GM12878 (cell line): ENCODE results near the gene GRN. TPM values are rescaled to one million over a fixed set of nuclear protein-coding genes. Genes with fewer than 3 reads are reported as not detected.

ENCODE experiments used
- ATAC-seq: fragments of 200-7000 bp; cut with Tn5 transposase; 3 replicates; pipeline ENCODE4 v1.9.1; 2020; ENCODE audit warnings: mild to moderate bottlenecking, moderate library complexity
- BruUV-seq: library from RNA; stranded (reverse); fragments of 400-500 nt; replicated peaks from 2 replicates; lab custom pipeline; 2021; lab: Mats Ljungman, UMichigan
- CTCF ChIA-PET: fragments of 300-600 bp; sonication (Branson Sonifier 250); formaldehyde crosslinking; extraction: SDS; loops from one replicate; lab custom pipeline; 2021; ENCODE audit warnings: inconsistent platforms; lab: Yijun Ruan, JAX
- POLR2A ChIA-PET: fragments of 350-600 bp; formaldehyde crosslinking; extraction: SDS; loops from one replicate; lab custom pipeline; 2021; ENCODE audit warnings: inconsistent platforms; lab: Charles Lee
- RAD21 ChIA-PET: fragments of 300-600 bp; sonication (Branson Sonifier 250); formaldehyde crosslinking; loops from one replicate; lab custom pipeline; 2023; ENCODE audit warnings: antibody characterized with exemption; ENCODE audit not compliant: unreplicated experiment; lab: Charles Lee
- SMC1A ChIA-PET: fragments of 300-600 bp; sonication (Branson Sonifier 250); formaldehyde crosslinking; loops from one replicate; lab custom pipeline; 2023; ENCODE audit not compliant: unreplicated experiment, uncharacterized antibody; lab: Charles Lee
- DNase-seq: peaks from one replicate; pipeline ENCODE4 v3.0.0-alpha.2; 2011; ENCODE audit warnings: low read depth, low spot score
- FAIRE-seq: peaks from 3 replicates; lab custom pipeline; 2011; peaks lifted over from hg19 to GRCh38; lab: Jason Lieb, UNC
- H2AFZ ChIP-seq: 2 replicates; pipeline ENCODE4 v1.6.0; 2011; ENCODE audit warnings: low read depth, low read length, control low read depth; ENCODE audit not compliant: control insufficient read depth
- H3K27ac ChIP-seq: 2 replicates; pipeline ENCODE4 v1.5.1; 2011; ENCODE audit warnings: control low read depth; ENCODE audit not compliant: control insufficient read depth, insufficient read depth
- H3K27me3 ChIP-seq, 2 experiments: replicated peaks in 1 of 2; 2 replicates each; pipeline versions ENCODE4 v1.6.0 to v1.6.1; 2011; ENCODE audit warnings: low read length in 1 of 2; ENCODE audit not compliant: control insufficient read depth in 2 of 2, insufficient read depth in 2 of 2
- H3K36me3 ChIP-seq, 2 experiments: 2 replicates each; pipeline ENCODE4 v1.5.1; 2011; ENCODE audit warnings: low read length in 1 of 2; ENCODE audit not compliant: control insufficient read depth in 2 of 2, insufficient read depth in 2 of 2
- H3K4me1 ChIP-seq: 2 replicates; pipeline ENCODE4 v1.6.1; 2011; ENCODE audit warnings: mild to moderate bottlenecking, low read length, moderate library complexity, mixed read lengths; ENCODE audit not compliant: control insufficient read depth, insufficient read depth
- H3K4me2 ChIP-seq: 2 replicates; pipeline ENCODE4 v1.6.0; 2011; ENCODE audit warnings: control low read depth; ENCODE audit not compliant: control insufficient read depth, insufficient read depth
- H3K4me3 ChIP-seq: fragments of 200-600 bp; sonication (generic); 2 replicates; pipeline ENCODE4 v1.5.1; 2016
- H3K79me2 ChIP-seq: 2 replicates; pipeline ENCODE4 v1.6.0; 2011; ENCODE audit warnings: low read length; ENCODE audit not compliant: control insufficient read depth, insufficient read depth
- H3K9ac ChIP-seq: 2 replicates; pipeline ENCODE4 v1.8.0; 2011; ENCODE audit warnings: low read length, control low read depth, mixed read lengths; ENCODE audit not compliant: control insufficient read depth, insufficient read depth
- H3K9me3 ChIP-seq: replicated peaks from 3 replicates; pipeline ENCODE4 v1.5.1; 2011; ENCODE audit warnings: mild to moderate bottlenecking, low read length; ENCODE audit not compliant: control insufficient read depth, insufficient read depth
- H4K20me1 ChIP-seq: 2 replicates; pipeline ENCODE4 v1.6.0; 2011; ENCODE audit not compliant: control insufficient read depth, insufficient read depth
- BHLHE40 ChIP-seq, 2 experiments: fragments of 450-650 bp in 1 of 2; IDR thresholded peaks; 2 replicates each; pipeline ENCODE4 v1.6.1; 2011 to 2017; ENCODE audit warnings: low read depth in 2 of 2, borderline replicate concordance in 1 of 2, improper control_type of control experiment in 1 of 2, low read length in 1 of 2, mild to moderate bottlenecking in 1 of 2
- EGR1 ChIP-seq, 2 experiments: IDR thresholded peaks; 1 replicate in 1 of 2; 2 replicates in 1 of 2; pipeline ENCODE4 v1.6.1; 2011 to 2012; ENCODE audit warnings: low read depth in 2 of 2, low read length in 2 of 2, borderline replicate concordance in 1 of 2, mild to moderate bottlenecking in 1 of 2, moderate library complexity in 1 of 2
- FOS ChIP-seq: IDR thresholded peaks from 3 replicates; pipeline ENCODE4 v1.6.1; 2011; ENCODE audit warnings: borderline replicate concordance; ENCODE audit not compliant: insufficient read length; ENCODE audit errors: extremely low read depth
- POLR2AphosphoS2 ChIP-seq: IDR thresholded peaks from 2 replicates; pipeline ENCODE4 v1.6.1; 2011; ENCODE audit warnings: low read depth, mild to moderate bottlenecking, low read length, improper control_type of control experiment, moderate library complexity
- RAD21 ChIP-seq: IDR thresholded peaks from 2 replicates; pipeline ENCODE4 v1.6.1; 2011; ENCODE audit warnings: mild to moderate bottlenecking, low read depth, low read length, moderate library complexity; ENCODE audit not compliant: insufficient read depth
- RCOR1 ChIP-seq: conservative IDR thresholded peaks from 2 replicates; pipeline ENCODE4 v1.6.1; 2012; ENCODE audit warnings: low read depth, low read length, improper control_type of control experiment
- SIX5 ChIP-seq: IDR thresholded peaks from 2 replicates; pipeline ENCODE4 v1.6.1; 2011; ENCODE audit warnings: mild to moderate bottlenecking, low read depth, low read length, moderate library complexity; ENCODE audit not compliant: severe bottlenecking
- SMARCA5 ChIP-seq: fragments of 450-650 bp; IDR thresholded peaks from 2 replicates; pipeline ENCODE4 v1.6.1; 2017; ENCODE audit warnings: mild to moderate bottlenecking
- SMC3 ChIP-seq: IDR thresholded peaks from 2 replicates; pipeline ENCODE4 v1.6.1; 2011; ENCODE audit warnings: low read length, improper control_type of control experiment, borderline replicate concordance
- SREBF1 ChIP-seq: IDR thresholded peaks from 2 replicates; pipeline ENCODE4 v1.6.1; 2012; ENCODE audit warnings: mild to moderate bottlenecking, low read length
- TCF12 ChIP-seq: IDR thresholded peaks from 2 replicates; pipeline ENCODE4 v1.6.1; 2011; ENCODE audit warnings: low read depth, mild to moderate bottlenecking, low read length
- TCF3 ChIP-seq: IDR thresholded peaks from 2 replicates; pipeline ENCODE4 v1.6.1; 2012; ENCODE audit warnings: low read depth, mild to moderate bottlenecking, low read length, borderline replicate concordance; ENCODE audit not compliant: insufficient read depth
- YY1 ChIP-seq: IDR thresholded peaks from 2 replicates; pipeline ENCODE4 v1.6.1; 2011; ENCODE audit warnings: low read depth, mild to moderate bottlenecking, low read length
- WGBS: methylation state at CpG from one replicate; pipeline ENCODE4 v1.1.6; 2016; ENCODE audit warnings: low lambda C conversion rate; ENCODE audit not compliant: insufficient replicate concordance, insufficient coverage; ENCODE audit errors: missing lambda C conversion rate; 5-methylcytosine and 5-hydroxymethylcytosine counted together
- in situ Hi-C: fragments of 300-500 bp; cut with MboI; formaldehyde crosslinking; loops from 9 replicates; pipeline ENCODE4 v1.14.3; 2018; ENCODE audit warnings: mixed read lengths
- intact Hi-C: fragments of 100-400 bp; cut with micrococcal nuclease; formaldehyde crosslinking; loops from one replicate; pipeline ENCODE4 v1.14.2; 2022; ENCODE audit not compliant: unreplicated experiment
- polyA plus RNA-seq, 11 experiments: library from polyadenylated mRNA; depleted of rRNA in 4 of 11; unstranded in 6 of 11; stranded (reverse) in 5 of 11; fragments of >200 nt; fragmentation: Nextera tagmentation in 4 of 11; fragmentation: Illumina TruSeq in 1 of 11; extraction: Ambion mirVana in 4 of 11; extraction: Trizol in 1 of 11; gene quantifications; 1 replicate in 1 of 11; 2 replicates in 10 of 11; pipeline versions ENCODE4 v1.2.1 to v1.2.3, GENCODE V29; 2011 to 2016; ENCODE audit warnings: inconsistent platforms in 2 of 11, missing spikeins in 2 of 11, low read depth in 1 of 11
- total RNA-seq, 4 experiments: library from RNA; depleted of rRNA in 3 of 4; stranded (reverse); fragments of >200 nt in 3 of 4; fragmentation: Illumina TruSeq in 1 of 4; extraction: Trizol in 1 of 4; gene quantifications; 2 replicates each; pipeline versions ENCODE4 v1.2.1 to v1.2.3, GENCODE V29; 2013 to 2021
- TF ChIP-seq, protein P1 (sequence below): IDR thresholded peaks from 2 replicates; pipeline ENCODE4 v1.6.1; 2012; ENCODE audit warnings: low read length, inconsistent platforms
- TF ChIP-seq, protein P2 (sequence below): IDR thresholded peaks from 2 replicates; pipeline ENCODE4 v1.6.1; 2011; ENCODE audit warnings: borderline replicate concordance, low read depth, mild to moderate bottlenecking, moderate library complexity, mixed read lengths, low read length; ENCODE audit not compliant: insufficient read depth; ENCODE audit errors: extremely low read length
- TF ChIP-seq, protein P3 (sequence below), 3 experiments: IDR thresholded peaks in 2 of 3; conservative IDR thresholded peaks in 1 of 3; 2 replicates each; pipeline ENCODE4 v1.5.1; 2011; ENCODE audit warnings: low read depth in 3 of 3, low read length in 3 of 3, mild to moderate bottlenecking in 3 of 3, control low read depth in 2 of 3, moderate library complexity in 2 of 3, inconsistent platforms in 1 of 3, mixed read lengths in 1 of 3; ENCODE audit not compliant: control insufficient read depth in 2 of 3, insufficient read depth in 1 of 3; ENCODE audit errors: extremely low read depth in 1 of 3

GRN gene
- total and polyA plus RNA-seq, 10 of the 15 experiments (the other 5 are each of a cell fraction or from before 2014, with no cell fraction given): 22.3 to 389 (median 139) TPM

DNA sequence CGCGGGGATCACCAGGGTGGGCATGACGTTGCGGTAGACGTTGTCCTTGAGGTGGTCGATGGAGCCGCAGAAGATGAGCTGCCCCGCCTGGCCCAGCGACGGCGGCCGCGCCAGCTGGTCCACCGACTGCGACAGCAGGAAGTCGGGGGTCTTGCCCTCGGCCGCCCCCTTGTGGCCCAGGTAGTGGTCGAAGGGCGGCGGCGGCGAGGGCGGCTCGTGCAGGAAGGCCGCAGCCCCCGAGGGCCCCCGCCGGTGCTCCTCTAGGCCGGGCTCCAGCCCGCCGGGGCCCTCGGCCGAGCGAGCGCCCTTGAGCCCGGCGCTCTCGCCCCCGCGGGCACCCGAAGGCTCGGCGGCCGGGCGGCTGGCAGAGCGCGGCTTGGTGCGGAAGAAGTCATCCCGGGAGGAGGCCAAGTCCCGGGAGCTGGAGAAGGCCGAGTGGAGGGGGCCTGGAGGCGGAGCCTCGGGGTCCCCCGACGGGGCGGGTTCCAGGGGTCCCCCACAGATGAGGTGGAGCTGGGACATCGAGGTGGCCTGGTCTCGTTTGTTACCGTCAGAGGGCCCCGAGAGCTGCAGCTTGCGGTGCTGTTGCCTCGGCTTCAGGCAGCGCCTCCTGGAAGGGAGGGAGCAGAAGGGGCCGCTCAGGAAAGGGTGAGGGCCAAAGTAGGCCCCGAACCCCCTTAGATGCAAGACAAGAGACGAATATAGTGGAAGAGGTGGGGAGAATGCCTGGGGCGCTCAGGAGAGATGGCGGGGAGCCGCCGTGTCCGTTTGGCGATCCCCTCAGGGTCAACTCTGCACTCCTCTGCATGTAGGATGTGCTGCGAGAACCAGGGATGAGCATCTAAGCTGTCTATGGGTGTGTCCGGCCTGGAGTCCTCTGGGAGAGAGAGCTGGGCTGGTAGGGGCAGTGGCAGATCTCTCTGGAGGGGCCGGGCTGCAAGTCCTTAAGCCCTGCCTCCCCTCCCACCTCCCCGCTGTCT is 9.8 kb downstream of the GRN start:
- peak overlapping the region; percentile 48; the same call in 1 of the 2 replicates for H3K4me2 ChIP-seq
- H3K27ac ChIP-seq: no peak overlapping the region
- SMC1A ChIA-PET: no interaction called here

More for the DNA sequence above, 9.8 kb downstream of the GRN start:
- in situ Hi-C loops: no loop called here
- peaks cover 8% of the 10 kb centered on the region for H3K4me1 ChIP-seq
- H3K4me3 ChIP-seq: no peak overlapping the region
- no peak for TF ChIP-seq RCOR1
- peak; percentile 31; the same call in 1 of the 2 replicates for TF ChIP-seq SMARCA5
- TF ChIP-seq RAD21: 0 out of 2 replicates have a peak, but pooled peaks have one; percentile 30
- TF ChIP-seq, protein P1, sequence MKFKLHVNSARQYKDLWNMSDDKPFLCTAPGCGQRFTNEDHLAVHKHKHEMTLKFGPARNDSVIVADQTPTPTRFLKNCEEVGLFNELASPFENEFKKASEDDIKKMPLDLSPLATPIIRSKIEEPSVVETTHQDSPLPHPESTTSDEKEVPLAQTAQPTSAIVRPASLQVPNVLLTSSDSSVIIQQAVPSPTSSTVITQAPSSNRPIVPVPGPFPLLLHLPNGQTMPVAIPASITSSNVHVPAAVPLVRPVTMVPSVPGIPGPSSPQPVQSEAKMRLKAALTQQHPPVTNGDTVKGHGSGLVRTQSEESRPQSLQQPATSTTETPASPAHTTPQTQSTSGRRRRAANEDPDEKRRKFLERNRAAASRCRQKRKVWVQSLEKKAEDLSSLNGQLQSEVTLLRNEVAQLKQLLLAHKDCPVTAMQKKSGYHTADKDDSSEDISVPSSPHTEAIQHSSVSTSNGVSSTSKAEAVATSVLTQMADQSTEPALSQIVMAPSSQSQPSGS: no peak
- TF ChIP-seq SIX5: no peak
- TF ChIP-seq SREBF1: no peak
- TF ChIP-seq, protein P2, sequence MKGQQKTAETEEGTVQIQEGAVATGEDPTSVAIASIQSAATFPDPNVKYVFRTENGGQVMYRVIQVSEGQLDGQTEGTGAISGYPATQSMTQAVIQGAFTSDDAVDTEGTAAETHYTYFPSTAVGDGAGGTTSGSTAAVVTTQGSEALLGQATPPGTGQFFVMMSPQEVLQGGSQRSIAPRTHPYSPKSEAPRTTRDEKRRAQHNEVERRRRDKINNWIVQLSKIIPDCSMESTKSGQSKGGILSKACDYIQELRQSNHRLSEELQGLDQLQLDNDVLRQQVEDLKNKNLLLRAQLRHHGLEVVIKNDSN: no peak
- peak in 1 of 2 experiments; percentile 87; a peak in 2 of 4 replicates for TF ChIP-seq BHLHE40 (IDR thresholded peaks at IDR 0.05; ENCODE audit: borderline replicate concordance in 1 of 2, low read depth in 2 of 2, low read length in 1 of 2)
- no peak for TF ChIP-seq FOS
- TF ChIP-seq, protein P3, sequence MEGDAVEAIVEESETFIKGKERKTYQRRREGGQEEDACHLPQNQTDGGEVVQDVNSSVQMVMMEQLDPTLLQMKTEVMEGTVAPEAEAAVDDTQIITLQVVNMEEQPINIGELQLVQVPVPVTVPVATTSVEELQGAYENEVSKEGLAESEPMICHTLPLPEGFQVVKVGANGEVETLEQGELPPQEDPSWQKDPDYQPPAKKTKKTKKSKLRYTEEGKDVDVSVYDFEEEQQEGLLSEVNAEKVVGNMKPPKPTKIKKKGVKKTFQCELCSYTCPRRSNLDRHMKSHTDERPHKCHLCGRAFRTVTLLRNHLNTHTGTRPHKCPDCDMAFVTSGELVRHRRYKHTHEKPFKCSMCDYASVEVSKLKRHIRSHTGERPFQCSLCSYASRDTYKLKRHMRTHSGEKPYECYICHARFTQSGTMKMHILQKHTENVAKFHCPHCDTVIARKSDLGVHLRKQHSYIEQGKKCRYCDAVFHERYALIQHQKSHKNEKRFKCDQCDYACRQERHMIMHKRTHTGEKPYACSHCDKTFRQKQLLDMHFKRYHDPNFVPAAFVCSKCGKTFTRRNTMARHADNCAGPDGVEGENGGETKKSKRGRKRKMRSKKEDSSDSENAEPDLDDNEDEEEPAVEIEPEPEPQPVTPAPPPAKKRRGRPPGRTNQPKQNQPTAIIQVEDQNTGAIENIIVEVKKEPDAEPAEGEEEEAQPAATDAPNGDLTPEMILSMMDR (IDR thresholded peaks at IDR 0.05 in 2 of 3, conservative IDR thresholded peaks at IDR 0.05 in 1 of 3; ENCODE audit: control insufficient read depth in 2 of 3, extremely low read depth in 1 of 3, insufficient read depth in 1 of 3, low read depth in 3 of 3, low read length in 3 of 3): peak; percentile 36 to 62 (median 39)
- TF ChIP-seq SMC3: peak; percentile 15; the same call in 1 of the 2 replicates
- TF ChIP-seq TCF3: 0 out of 2 replicates have a peak, but pooled peaks have one; percentile 81
- TF ChIP-seq EGR1 (IDR thresholded peaks at IDR 0.05; ENCODE audit: borderline replicate concordance in 1 of 2, low read depth in 2 of 2, low read length in 2 of 2): peak in 1 of 2 experiments; percentile 22; a peak in 1 of 3 replicates
- TF ChIP-seq TCF12: peak; percentile 63; the same call in 1 of the 2 replicates
- peak; percentile 42; the same call in 1 of the 2 replicates for TF ChIP-seq YY1
- no peak for TF ChIP-seq POLR2AphosphoS2
- TF ChIP-seq, all 136 proteins: peak for 9
- no TSS peak for BruUV-seq
- intact Hi-C loops: no loop called here
- Histone ChIP-seq H3K27me3 (no peaks in the 10 kb centered on the region; a peak in 1 of 4 replicates), H4K20me1 (no peaks in the 10 kb centered on the region), H3K36me3 (peaks cover 14 to 17% of the 10 kb centered on the region in 2 experiments; a peak in 3 of 4 replicates), H2AFZ (no peak overlapping the region), H3K9me3 (no peaks in the 10 kb centered on the region), H3K9ac (no peak overlapping the region), H3K79me2 (peaks cover 4% of the 10 kb centered on the region)
- ATAC-seq: peak; percentile 46
- no peak for FAIRE-seq
- WGBS: 30% methylated on average over 67 of the region's 77 CpGs
- DNase-seq: no peak
- ChIA-PET CTCF (interaction anchor here (1.0 to 1.8 kb wide), 5 partner anchors 8 to 145 kb away, joined by 3 to 6 read pairs (median 5); partner anchors contain the start of genes FAM171A2 and GRN), RAD21 (interaction anchor here (0.9 to 1.6 kb wide), 4 partner anchors 9 to 168 kb away, joined by 3 to 4 read pairs (median 3); partner anchors contain the start of gene FAM171A2), POLR2A (interaction anchor here (0.6 kb wide), 1 partner anchor 148 kb away, joined by 6 read pairs; no protein-coding TSS in a partner anchor)
